ENCODE data around the gene IQSEC1. TPM values are rescaled to one million over a fixed set of nuclear protein-coding genes. Genes with fewer than 3 reads are reported as not detected.

IQSEC1 gene
- total RNA-seq, 6 experiments from 2014 or later: 21.1 to 25.1 (median 21.9) TPM

- TF ChIP-seq, protein P1, sequence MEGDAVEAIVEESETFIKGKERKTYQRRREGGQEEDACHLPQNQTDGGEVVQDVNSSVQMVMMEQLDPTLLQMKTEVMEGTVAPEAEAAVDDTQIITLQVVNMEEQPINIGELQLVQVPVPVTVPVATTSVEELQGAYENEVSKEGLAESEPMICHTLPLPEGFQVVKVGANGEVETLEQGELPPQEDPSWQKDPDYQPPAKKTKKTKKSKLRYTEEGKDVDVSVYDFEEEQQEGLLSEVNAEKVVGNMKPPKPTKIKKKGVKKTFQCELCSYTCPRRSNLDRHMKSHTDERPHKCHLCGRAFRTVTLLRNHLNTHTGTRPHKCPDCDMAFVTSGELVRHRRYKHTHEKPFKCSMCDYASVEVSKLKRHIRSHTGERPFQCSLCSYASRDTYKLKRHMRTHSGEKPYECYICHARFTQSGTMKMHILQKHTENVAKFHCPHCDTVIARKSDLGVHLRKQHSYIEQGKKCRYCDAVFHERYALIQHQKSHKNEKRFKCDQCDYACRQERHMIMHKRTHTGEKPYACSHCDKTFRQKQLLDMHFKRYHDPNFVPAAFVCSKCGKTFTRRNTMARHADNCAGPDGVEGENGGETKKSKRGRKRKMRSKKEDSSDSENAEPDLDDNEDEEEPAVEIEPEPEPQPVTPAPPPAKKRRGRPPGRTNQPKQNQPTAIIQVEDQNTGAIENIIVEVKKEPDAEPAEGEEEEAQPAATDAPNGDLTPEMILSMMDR (IDR thresholded peaks at IDR 0.05): no peak
- Mint-ChIP-seq H3K27me3 (ENCODE audit: insufficient read depth) (peaks cover 21% of the 10 kb centered on the region), H3K4me1 (ENCODE audit: low read depth) (peaks cover 39% of the 10 kb centered on the region), H3K9me3 (no peaks in the 10 kb centered on the region), H3K36me3 (ENCODE audit: low read depth) (no peaks in the 10 kb centered on the region), H3K4me3 (no peak overlapping the region), H3K27ac (peak overlapping the region; percentile 52; the same call in 1 of the 2 replicates)
- DNase-seq: no peak
These were observed 47.3 kb downstream of the IQSEC1 start for GRCh38 chr3:13025778-13026518.

DNA sequence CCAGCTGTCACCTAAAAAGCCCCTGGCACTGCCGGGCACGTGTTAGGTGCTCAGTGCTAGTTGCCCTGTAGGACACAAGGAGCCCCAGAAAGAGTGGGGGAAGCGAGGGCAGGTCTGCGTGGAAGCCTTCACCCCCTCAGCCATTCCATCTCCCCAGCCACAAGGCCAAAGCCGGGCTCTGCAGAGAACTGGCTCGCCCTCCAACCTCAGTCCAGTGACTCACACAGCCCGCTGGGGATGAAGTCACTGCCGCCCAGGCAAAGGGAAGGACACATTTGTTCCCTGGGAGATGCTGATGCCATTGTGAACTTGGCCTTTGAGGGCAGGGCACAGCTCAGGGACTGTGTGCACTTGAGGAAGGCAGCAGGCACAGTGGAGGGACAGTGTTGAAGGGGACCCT, 48.1 kb downstream of the IQSEC1 start:
- H3K27me3 Mint-ChIP-seq (ENCODE audit: insufficient read depth): peaks cover 16% of the 10 kb centered on the region
- no peaks in the 10 kb centered on the region for H3K36me3 Mint-ChIP-seq (ENCODE audit: low read depth)
- H3K9me3 Mint-ChIP-seq: no peaks in the 10 kb centered on the region
- H3K27ac Mint-ChIP-seq: peak overlapping the region; percentile 58
- no peak overlapping the region for H3K4me3 Mint-ChIP-seq
- peak; percentile 74 for DNase-seq
- TF ChIP-seq, protein P1 (IDR thresholded peaks at IDR 0.05): no peak
- H3K4me1 Mint-ChIP-seq (ENCODE audit: low read depth): peaks cover 44% of the 10 kb centered on the region

DNA sequence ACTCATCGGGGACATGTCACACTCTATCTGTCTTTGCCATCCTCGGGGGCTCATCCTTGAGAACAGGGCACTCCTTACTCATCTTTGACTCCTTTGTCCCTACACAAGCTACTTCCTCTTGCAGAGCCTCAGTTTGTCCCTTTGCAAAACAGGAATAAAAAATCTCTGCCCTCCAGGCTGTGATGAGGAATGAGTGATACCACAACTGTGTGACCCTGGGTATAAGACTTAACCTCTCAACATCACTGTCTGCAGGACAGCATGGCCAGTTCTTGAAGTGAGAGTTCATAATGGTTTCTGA, 48.5 kb downstream of the IQSEC1 start:
- TF ChIP-seq, protein P1 (IDR thresholded peaks at IDR 0.05): no peak
- Mint-ChIP-seq H3K4me1 (ENCODE audit: low read depth) (peaks cover 44% of the 10 kb centered on the region), H3K36me3 (ENCODE audit: low read depth) (no peaks in the 10 kb centered on the region), H3K9me3 (no peaks in the 10 kb centered on the region), H3K27me3 (ENCODE audit: insufficient read depth) (peaks cover 12% of the 10 kb centered on the region), H3K27ac (no peak overlapping the region), H3K4me3 (no peak overlapping the region)
- no peak for DNase-seq

GRCh38 chr3:13023971-13024764, 49.1 kb downstream of the IQSEC1 start:
- Mint-ChIP-seq H3K4me1 (ENCODE audit: low read depth) (peaks cover 44% of the 10 kb centered on the region), H3K27me3 (ENCODE audit: insufficient read depth) (peaks cover 12% of the 10 kb centered on the region), H3K4me3 (no peak overlapping the region), H3K36me3 (ENCODE audit: low read depth) (no peaks in the 10 kb centered on the region), H3K9me3 (no peaks in the 10 kb centered on the region), H3K27ac (no peak overlapping the region)
- TF ChIP-seq, protein P1 (IDR thresholded peaks at IDR 0.05): no peak
- DNase-seq: no peak

DNA sequence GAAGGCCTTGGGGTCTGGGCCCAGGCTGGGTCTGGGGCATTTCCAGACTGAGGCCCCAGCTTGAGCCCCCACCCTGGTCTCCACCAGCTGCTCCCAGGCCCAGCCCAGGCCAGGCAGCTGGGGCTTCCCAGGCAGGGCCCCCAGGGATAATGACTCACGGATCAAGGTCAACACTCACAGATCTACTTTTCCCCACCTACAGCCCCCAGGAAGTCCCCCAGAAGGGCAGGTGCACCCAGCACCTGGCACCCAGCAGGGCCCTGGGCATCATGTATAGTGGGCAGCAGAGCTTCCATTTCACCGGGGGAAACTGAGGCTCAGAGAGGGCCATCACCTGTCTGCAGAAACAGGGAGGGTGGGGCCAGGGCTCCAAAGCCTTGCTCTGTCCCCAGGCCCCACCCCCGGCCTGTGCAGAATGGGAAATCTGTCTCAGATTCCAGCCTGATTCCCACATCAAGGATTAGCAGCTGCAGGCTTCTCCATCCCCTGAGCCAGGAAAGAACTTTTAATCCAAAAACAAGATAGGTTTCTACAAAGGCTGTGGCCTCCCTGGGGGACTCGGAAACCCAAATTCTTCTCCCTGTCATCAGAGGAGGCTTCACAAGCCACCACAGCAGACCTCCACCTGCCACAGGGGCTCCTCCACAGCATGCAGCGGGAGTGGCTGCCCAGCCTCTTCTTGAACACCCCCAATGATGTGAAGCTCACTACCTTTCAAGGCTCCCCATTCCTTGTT, 49.8 kb downstream of the IQSEC1 start:
- Mint-ChIP-seq H3K9me3 (no peaks in the 10 kb centered on the region), H3K4me1 (ENCODE audit: low read depth) (peaks cover 52% of the 10 kb centered on the region), H3K27me3 (ENCODE audit: insufficient read depth) (peaks cover 10% of the 10 kb centered on the region), H3K36me3 (ENCODE audit: low read depth) (no peaks in the 10 kb centered on the region), H3K27ac (no peak overlapping the region), H3K4me3 (no peak overlapping the region)
- DNase-seq: no peak
- TF ChIP-seq, protein P1 (IDR thresholded peaks at IDR 0.05): no peak

Data from HFFc6 (cell line).